LNCAP (cell line): ENCODE results near the gene DGCR8.

Experiments used
- TF ChIP-seq, protein P1 (sequence below): fragments of 450-650 bp; IDR thresholded peaks from 2 replicates; pipeline ENCODE4 v1.5.1; 2017; ENCODE audit warnings: mild to moderate bottlenecking

Gene DGCR8

DNA sequence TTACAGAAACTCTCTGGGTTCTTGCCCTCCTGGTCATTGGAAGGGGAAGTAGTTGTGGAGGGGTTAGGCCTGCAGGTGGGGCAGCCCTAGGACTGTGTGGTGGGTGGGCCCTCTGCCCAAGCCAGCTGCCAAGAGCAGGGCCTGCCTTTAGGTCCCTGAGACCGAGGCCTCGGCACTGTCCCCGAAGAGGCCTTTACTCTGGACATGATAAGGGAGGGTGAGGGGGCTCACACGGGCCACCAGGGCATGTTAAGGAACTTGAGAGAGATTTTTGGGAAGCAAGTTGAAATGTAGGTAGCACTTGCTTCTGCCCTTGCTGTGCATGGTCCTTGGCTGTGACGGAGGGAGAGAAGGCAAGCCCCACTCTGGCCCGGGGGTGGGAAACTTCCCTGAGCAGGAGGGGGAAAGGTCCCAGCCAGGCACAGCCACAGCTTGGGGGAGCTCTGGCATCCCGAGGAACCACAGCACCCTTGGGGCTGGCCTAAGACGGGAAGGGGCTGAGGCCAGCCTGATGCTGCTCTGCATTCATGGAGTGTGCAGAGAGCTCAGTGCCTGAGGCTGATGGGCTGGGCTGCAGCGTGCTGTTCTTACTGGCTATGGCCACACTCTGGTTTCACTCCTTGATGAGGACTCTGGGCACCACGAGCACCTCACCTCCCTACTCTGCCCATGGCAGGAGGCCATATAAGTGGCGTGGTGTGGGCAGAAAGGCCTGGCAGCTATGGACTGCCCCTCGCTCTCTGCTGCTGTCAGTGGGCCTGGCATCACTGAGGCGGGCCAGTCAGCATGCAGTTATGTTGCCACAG lies 28.1 kb downstream of the DGCR8 start:
- TF ChIP-seq, protein P1, sequence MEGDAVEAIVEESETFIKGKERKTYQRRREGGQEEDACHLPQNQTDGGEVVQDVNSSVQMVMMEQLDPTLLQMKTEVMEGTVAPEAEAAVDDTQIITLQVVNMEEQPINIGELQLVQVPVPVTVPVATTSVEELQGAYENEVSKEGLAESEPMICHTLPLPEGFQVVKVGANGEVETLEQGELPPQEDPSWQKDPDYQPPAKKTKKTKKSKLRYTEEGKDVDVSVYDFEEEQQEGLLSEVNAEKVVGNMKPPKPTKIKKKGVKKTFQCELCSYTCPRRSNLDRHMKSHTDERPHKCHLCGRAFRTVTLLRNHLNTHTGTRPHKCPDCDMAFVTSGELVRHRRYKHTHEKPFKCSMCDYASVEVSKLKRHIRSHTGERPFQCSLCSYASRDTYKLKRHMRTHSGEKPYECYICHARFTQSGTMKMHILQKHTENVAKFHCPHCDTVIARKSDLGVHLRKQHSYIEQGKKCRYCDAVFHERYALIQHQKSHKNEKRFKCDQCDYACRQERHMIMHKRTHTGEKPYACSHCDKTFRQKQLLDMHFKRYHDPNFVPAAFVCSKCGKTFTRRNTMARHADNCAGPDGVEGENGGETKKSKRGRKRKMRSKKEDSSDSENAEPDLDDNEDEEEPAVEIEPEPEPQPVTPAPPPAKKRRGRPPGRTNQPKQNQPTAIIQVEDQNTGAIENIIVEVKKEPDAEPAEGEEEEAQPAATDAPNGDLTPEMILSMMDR, result no peak

DNA sequence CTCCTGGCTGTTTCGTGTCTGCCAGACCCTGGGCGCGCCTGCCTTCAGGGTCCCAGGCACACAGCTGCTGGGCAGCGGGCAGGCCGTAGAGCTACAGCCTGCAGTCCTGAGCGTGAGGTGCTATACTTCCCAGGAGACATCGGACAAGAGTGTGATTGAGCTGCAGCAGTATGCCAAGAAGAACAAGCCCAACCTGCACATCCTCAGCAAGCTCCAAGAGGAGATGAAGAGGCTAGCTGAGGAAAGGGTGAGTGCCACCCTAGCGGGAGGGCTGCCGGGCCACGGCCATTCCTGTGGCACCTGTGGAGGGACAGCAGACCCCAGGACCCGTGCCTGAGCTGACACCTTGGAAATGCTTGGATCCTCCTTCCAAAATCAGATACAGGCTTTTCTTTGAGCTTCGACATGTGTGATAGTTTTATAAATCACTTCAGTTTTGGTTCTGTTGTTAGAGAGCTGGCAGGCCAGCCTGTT lies 28.8 kb downstream of the DGCR8 start:
- TF ChIP-seq, protein P1, result no peak

GRCh38 chr22:20109411-20110358 lies 29.6 kb downstream of the DGCR8 start:
- TF ChIP-seq, protein P1, result no peak

- TF ChIP-seq, protein P1, result no peak
These were observed 30.4 kb downstream of the DGCR8 start for GRCh38 chr22:20110359-20110985.

DNA sequence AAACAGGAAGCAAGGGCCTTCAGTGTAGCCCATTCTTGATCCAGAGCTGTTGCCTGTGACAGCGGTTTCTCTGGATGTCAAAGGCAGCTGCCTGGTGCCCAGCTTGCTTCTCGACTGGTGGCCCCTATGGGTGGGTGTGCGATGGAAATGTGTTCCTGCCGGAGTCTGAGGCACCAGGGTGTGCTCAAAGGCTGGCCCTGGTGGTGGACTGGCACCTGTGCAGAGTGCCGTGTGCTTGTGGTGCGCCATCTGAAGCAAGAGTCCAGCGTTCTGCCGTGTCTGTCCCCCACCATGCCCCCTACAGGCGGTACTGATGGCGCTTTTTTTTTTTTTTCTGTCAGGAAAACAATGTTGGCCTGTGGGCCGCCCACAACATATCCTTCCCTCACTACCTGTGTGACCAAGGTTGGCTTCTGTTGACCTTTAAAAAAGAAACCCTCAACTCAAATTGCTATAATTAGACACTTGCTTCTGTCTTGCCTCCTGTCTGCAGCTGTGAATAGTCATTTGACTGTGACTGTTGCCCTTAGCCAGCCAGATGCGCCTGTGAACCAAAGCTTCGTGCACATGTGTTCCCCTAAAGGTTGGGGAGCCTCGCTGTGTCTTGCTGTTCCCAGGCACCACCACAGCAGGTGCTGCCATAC lies 31.1 kb downstream of the DGCR8 start:
- TF ChIP-seq, protein P1, result peak; percentile 34; the same call in 1 of the 2 replicates

GRCh38 chr22:20111689-20112622 lies 31.9 kb downstream of the DGCR8 start:
- TF ChIP-seq, protein P1, result no peak
